H1 (cell line): Measurements from ENCODE around the gene SMOC2. TPM values are rescaled to one million over a fixed set of nuclear protein-coding genes. Genes with fewer than 3 reads are reported as not detected.

Source experiments
- ATF2 ChIP-seq: IDR thresholded peaks from 2 replicates; pipeline ENCODE4 v1.6.1; 2012; ENCODE audit warnings: low read length, inconsistent platforms
- RAD21 ChIP-seq, 2 experiments: IDR thresholded peaks in 1 of 2; conservative IDR thresholded peaks in 1 of 2; 2 replicates each; pipeline ENCODE4 v1.6.1; 2011; ENCODE audit warnings: low read depth in 2 of 2, low read length in 2 of 2, improper control_type of control experiment in 1 of 2, inconsistent platforms in 1 of 2, mild to moderate bottlenecking in 1 of 2, moderate library complexity in 1 of 2
- polyA plus RNA-seq, 7 experiments: library from polyadenylated mRNA; depleted of rRNA in 3 of 7; stranded (reverse) in 5 of 7; unstranded in 2 of 7; fragments of >200 nt in 5 of 7; fragments of 200-250 nt in 2 of 7; gene quantifications; 1 replicate in 5 of 7; 2 replicates in 1 of 7; 4 replicates in 1 of 7; pipeline versions ENCODE4 v1.2.1 to v1.2.3, GENCODE V29; 2011 to 2013; ENCODE audit warnings: missing spikeins in 2 of 7, mixed read lengths in 2 of 7
- total RNA-seq: library from RNA; stranded (reverse); fragmentation: NEBNext Ultra II Directional; extraction: Animal tissue kit (Norgen Biotek cat#: 25700); gene quantifications from 2 replicates; pipeline ENCODE4 v1.2.1, GENCODE V29; 2021

Gene SMOC2
- total and polyA plus RNA-seq, 2 of the 8 experiments (the other 6 are each of a cell fraction or from before 2014, with no cell fraction given): 7.7 to 8.5 TPM

- TF ChIP-seq ATF2 (no peak), RAD21 (IDR thresholded peaks at IDR 0.05 in 1 of 2, conservative IDR thresholded peaks at IDR 0.05 in 1 of 2; ENCODE audit: low read depth in 2 of 2, low read length in 2 of 2) (no peak)
Observed at GRCh38 chr6:168655462-168656152, 214.6 kb downstream of the SMOC2 start (continued).
